Erythroblast (primary cell): ENCODE results near the gene RBM42.

Source experiments
- GATA1 ChIP-seq: IDR thresholded peaks from 2 replicates; pipeline ENCODE4 v1.6.1; 2011; ENCODE audit warnings: low read depth, mild to moderate bottlenecking, control low read depth, low read length, moderate library complexity
- POLR2A ChIP-seq: IDR thresholded peaks from 2 replicates; pipeline ENCODE4 v1.6.1; 2011; ENCODE audit warnings: mild to moderate bottlenecking, low read length

- TF ChIP-seq POLR2A = no peak
- TF ChIP-seq GATA1 = no peak
These were observed 26.9 kb upstream of the RBM42 start for GRCh38 chr19:35601971-35602370.
